H1 (cell line): ENCODE results near the gene MMP24OS. TPM values are rescaled to one million over a fixed set of nuclear protein-coding genes. Genes with fewer than 3 reads are reported as not detected.

Experiments
- CTCF ChIP-seq, 3 experiments: IDR thresholded peaks; 1 replicate in 2 of 3; 2 replicates in 1 of 3; pipeline versions ENCODE4 v1.5.1 to v1.6.1; 2011; ENCODE audit warnings: low read length in 3 of 3, mild to moderate bottlenecking in 3 of 3, inconsistent platforms in 2 of 3, low read depth in 1 of 3, moderate library complexity in 1 of 3; ENCODE audit not compliant: insufficient read depth in 1 of 3; ENCODE audit errors: control extremely low read depth in 1 of 3
- RFX5 ChIP-seq: IDR thresholded peaks from 2 replicates; pipeline ENCODE4 v1.6.1; 2011; ENCODE audit warnings: low read depth, low read length, improper control_type of control experiment, borderline replicate concordance
- SUZ12 ChIP-seq: fragments of 200-600 bp; sonication (generic); IDR thresholded peaks from 2 replicates; pipeline ENCODE4 v1.6.1; 2012; ENCODE audit warnings: mild to moderate bottlenecking, inconsistent platforms, low read length, moderate library complexity, mixed read lengths
- polyA plus RNA-seq, 7 experiments: library from polyadenylated mRNA; depleted of rRNA in 3 of 7; stranded (reverse) in 5 of 7; unstranded in 2 of 7; fragments of >200 nt in 5 of 7; fragments of 200-250 nt in 2 of 7; gene quantifications; 1 replicate in 5 of 7; 2 replicates in 1 of 7; 4 replicates in 1 of 7; pipeline versions ENCODE4 v1.2.1 to v1.2.3, GENCODE V29; 2011 to 2013; ENCODE audit warnings: missing spikeins in 2 of 7, mixed read lengths in 2 of 7
- total RNA-seq: library from RNA; stranded (reverse); fragmentation: NEBNext Ultra II Directional; extraction: Animal tissue kit (Norgen Biotek cat#: 25700); gene quantifications from 2 replicates; pipeline ENCODE4 v1.2.1, GENCODE V29; 2021

Gene MMP24OS
- total and polyA plus RNA-seq, 2 of the 8 experiments (the other 6 are each of a cell fraction or from before 2014, with no cell fraction given), result 19.0 to 21.3 TPM

GRCh38 chr20:35246723-35247122 lies 31.2 kb downstream of the MMP24OS start (continued):
- no peak for TF ChIP-seq CTCF (IDR thresholded peaks at IDR 0.05; ENCODE audit: control extremely low read depth in 1 of 3, insufficient read depth in 1 of 3, low read depth in 1 of 3, low read length in 3 of 3)
- no peak for TF ChIP-seq RFX5
- no peak for TF ChIP-seq SUZ12
